ENCODE results near the gene TMEM143.

TMEM143 gene

DNA sequence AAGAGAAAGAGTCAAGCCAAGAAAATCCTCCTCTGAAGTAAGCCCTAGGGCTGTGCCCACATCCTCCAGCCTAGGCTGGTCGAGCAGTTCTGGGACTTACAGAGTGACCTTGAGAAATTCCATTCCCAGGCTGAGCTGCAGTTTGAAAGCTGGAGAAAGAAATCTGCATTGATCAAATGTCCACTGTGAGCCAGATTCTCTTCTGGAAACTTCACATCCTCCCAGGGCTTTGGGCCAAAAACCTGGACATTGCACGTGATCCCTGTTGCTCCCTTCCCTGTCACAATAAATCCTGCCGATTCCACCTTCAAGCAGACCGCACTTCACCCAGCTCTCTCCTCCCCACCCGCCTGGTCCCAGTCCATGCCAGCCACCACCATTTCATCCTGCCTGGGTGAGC is 15.7 kb downstream of the TMEM143 start:
- TF ChIP-seq, protein P1, sequence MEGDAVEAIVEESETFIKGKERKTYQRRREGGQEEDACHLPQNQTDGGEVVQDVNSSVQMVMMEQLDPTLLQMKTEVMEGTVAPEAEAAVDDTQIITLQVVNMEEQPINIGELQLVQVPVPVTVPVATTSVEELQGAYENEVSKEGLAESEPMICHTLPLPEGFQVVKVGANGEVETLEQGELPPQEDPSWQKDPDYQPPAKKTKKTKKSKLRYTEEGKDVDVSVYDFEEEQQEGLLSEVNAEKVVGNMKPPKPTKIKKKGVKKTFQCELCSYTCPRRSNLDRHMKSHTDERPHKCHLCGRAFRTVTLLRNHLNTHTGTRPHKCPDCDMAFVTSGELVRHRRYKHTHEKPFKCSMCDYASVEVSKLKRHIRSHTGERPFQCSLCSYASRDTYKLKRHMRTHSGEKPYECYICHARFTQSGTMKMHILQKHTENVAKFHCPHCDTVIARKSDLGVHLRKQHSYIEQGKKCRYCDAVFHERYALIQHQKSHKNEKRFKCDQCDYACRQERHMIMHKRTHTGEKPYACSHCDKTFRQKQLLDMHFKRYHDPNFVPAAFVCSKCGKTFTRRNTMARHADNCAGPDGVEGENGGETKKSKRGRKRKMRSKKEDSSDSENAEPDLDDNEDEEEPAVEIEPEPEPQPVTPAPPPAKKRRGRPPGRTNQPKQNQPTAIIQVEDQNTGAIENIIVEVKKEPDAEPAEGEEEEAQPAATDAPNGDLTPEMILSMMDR (IDR thresholded peaks at IDR 0.05; ENCODE audit: insufficient read depth, low read length, missing control alignments): no peak
- no peak overlapping the region for H3K4me3 ChIP-seq (ENCODE audit: low read depth, low read length)
- ChIA-PET CTCF (interaction anchor here (1.1 to 4.3 kb wide), 6 partner anchors 8 to 236 kb away, joined by 3 to 18 read pairs (median 6); partner anchors contain the start of gene KDELR1), POLR2A (no interaction called here)
- no peak for DNase-seq (ENCODE audit: low read depth, low spot score)

DNA sequence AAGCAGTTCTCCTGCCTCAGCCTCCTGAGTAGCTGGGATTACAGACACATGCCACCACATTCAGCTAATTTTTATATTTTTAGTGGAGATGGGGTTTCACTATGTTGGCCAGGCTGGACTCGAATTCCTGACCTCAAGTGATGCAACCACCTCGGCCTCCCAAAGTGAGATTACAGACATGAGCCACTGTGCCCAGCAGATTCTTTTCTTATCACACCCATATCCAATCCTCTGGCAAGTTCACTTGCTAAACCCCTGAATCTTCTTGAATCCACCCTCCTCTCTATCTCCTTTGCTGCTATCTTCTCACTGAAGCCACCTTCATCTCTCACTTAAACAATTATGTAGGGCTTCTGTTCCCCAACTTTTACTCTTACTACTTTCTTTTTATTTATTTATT is 17.5 kb downstream of the TMEM143 start:
- no peak for DNase-seq (ENCODE audit: low read depth, low spot score)
- no peak overlapping the region for H3K4me3 ChIP-seq (ENCODE audit: low read depth, low read length)
- ChIA-PET CTCF (interaction anchor here (0.9 to 4.3 kb wide), 7 partner anchors 9 to 45 kb away, joined by 3 to 18 read pairs (median 6); partner anchors contain the start of gene KDELR1), POLR2A (interaction anchor here (0.6 kb wide), 1 partner anchor 20 kb away, joined by 3 read pairs; no protein-coding TSS in a partner anchor)
- TF ChIP-seq, protein P1 (IDR thresholded peaks at IDR 0.05; ENCODE audit: insufficient read depth, low read length, missing control alignments): no peak

DNA sequence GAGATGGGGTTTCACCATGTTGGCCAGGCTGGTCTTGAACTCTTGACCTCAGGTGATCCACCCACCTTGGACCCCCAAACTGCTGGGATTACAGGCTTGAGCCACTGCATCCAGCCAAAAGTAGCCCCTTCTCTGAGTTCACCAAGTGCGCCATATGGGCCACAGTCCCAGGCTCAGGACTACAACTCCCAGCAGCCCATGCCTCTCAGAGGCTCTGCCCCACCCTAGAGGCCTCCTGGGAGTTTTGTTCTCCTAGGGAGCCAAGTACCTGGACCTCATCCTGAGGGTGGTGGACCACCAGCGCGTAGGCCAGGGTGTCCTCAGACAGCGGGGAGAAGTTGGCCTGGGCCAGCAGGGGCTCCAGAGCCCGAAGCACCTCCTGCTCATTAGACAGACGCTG is 18.8 kb downstream of the TMEM143 start:
- no peak for DNase-seq (ENCODE audit: low read depth, low spot score)
- CTCF ChIA-PET: interaction anchor here (1.2 to 3.5 kb wide), 4 partner anchors 11 to 100 kb away, joined by 3 to 12 read pairs (median 6); partner anchors contain the start of gene KDELR1

DNA sequence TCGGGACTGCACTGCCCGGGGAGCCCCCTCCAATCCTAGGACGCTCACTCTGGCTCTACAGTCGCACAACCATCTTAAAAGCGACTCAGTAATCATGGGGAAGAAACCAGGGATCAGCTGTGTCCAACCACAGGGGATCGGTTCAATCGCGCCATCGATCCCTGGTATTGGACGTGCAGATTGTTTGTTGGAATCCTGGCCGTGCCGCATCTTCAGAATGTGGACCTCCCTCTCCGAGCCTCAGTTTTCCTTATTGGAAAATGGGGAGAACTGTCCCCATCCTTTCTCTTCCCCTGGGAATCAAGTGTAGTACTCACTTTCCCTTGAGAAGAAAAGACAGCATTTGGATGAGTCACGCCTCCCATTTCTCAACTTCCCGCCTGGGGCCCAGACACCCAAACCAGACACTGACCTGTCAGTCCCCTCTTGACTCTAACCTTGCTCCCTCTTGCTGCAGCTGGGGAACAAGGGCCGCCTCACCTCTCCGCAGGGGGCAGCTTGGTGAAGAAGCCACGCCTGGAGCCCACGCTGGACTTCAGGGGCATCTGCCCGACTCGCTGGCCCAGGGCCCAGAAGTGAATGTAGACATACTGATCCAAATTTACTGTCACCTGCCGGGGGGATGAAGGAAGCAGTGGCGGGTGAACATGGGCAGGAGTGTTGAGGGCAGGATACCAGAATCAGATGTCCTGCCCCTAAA is 20.7 kb downstream of the TMEM143 start:
- DNase-seq (ENCODE audit: low read depth, low spot score): no peak
- POLR2A ChIA-PET: no interaction called here
- TF ChIP-seq, protein P1 (IDR thresholded peaks at IDR 0.05; ENCODE audit: insufficient read depth, low read length, missing control alignments): no peak
- CTCF ChIA-PET: interaction anchor here (3.5 kb wide), 1 partner anchor 9 kb away, joined by 12 read pairs; no protein-coding TSS in a partner anchor
- no peak overlapping the region for H3K4me3 ChIP-seq (ENCODE audit: low read depth, low read length)

More for the DNA sequence above, 18.8 kb downstream of the TMEM143 start:
- TF ChIP-seq, protein P1 (IDR thresholded peaks at IDR 0.05; ENCODE audit: insufficient read depth, low read length, missing control alignments): no peak
- POLR2A ChIA-PET: no interaction called here
- no peak overlapping the region for H3K4me3 ChIP-seq (ENCODE audit: low read depth, low read length)

DNA sequence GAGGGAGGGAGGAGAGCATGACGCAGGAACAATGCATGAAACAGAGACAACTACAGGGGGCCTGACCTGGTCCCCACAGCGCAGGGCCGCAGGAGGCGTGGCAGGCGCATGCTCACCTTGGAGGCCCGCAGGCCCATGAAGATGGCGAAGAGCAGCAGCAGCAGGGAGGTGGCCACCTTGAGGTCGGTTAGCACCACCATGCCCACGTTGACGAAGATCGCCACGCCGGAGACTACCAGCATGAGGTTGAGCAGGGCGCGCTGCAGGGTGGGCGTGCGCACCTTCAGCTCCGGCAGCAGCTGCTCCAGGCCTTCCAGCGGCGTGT is 21.4 kb downstream of the TMEM143 start:
- CTCF ChIA-PET: interaction anchor here (3.5 kb wide), 1 partner anchor 9 kb away, joined by 12 read pairs; no protein-coding TSS in a partner anchor

More for the DNA sequence above, 21.4 kb downstream of the TMEM143 start:
- H3K4me3 ChIP-seq (ENCODE audit: low read depth, low read length): no peak overlapping the region
- TF ChIP-seq, protein P1 (IDR thresholded peaks at IDR 0.05; ENCODE audit: insufficient read depth, low read length, missing control alignments): no peak
- DNase-seq (ENCODE audit: low read depth, low spot score): no peak
- POLR2A ChIA-PET: no interaction called here
